ENCODE results near the gene P2RY12. TPM values are rescaled to one million over a fixed set of nuclear protein-coding genes. Genes with fewer than 3 reads are reported as not detected.

P2RY12 gene
- total and polyA plus RNA-seq, 2 donors (not counting 3 experiments of a cell fraction or from before 2014, with no cell fraction given) = not detected

DNA sequence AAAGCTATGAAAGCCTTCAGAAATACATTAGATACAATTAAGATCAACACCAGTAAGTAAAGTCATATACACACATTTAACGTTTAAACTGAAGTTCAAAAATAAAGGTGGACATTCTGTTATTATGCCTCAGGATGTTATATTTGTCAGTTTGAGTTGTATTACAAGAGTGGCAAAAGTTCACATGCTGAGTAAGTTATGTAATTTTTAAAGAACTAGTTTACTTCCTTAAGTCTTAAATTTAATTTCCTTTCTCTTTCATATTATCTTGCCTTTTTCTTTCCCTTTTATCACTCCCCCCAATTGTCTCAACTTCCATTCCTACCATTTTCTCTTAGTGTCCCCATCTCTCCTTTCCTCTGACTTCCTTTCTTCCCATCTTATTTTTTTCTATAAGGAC, 63.0 kb downstream of the P2RY12 start:
- no peaks in the 10 kb centered on the region for H3K9me3 ChIP-seq (replicated peaks; ENCODE audit: control insufficient read depth, insufficient read depth, low read length)
- dilution Hi-C loops (cut with MboI; ENCODE audit: extremely low pct_ligation_motif_present, low sequenced_read_pairs) = no loop called here

More for the DNA sequence above, 63.0 kb downstream of the P2RY12 start:
- Histone ChIP-seq H2AFZ (ENCODE audit: low read depth, low read length) (no peak overlapping the region), H3K79me2 (ENCODE audit: control insufficient read depth, insufficient read depth, low read length) (no peaks in the 10 kb centered on the region), H3K27me3 (ENCODE audit: control insufficient read depth in 2 of 2, insufficient read depth in 2 of 2, low read length in 2 of 2) (no peaks in the 10 kb centered on the region), H3K4me3 (replicated peaks in 1 of 3; ENCODE audit: insufficient read depth in 1 of 3, low read depth in 1 of 3, low read length in 3 of 3) (no peak overlapping the region), H3K4me2 (ENCODE audit: insufficient read depth, low read length) (no peak overlapping the region), H4K20me1 (replicated peaks; ENCODE audit: control insufficient read depth, extremely low read depth, insufficient read depth, low read length) (no peaks in the 10 kb centered on the region), H3K9me1 (replicated peaks; ENCODE audit: control insufficient read depth, extremely low read depth, insufficient read depth, low read length) (no peaks in the 10 kb centered on the region), H3K36me3 (ENCODE audit: control insufficient read depth in 2 of 2, extremely low read depth in 1 of 2, insufficient read depth in 2 of 2, low read length in 2 of 2) (no peaks in the 10 kb centered on the region), H3K27ac (ENCODE audit: insufficient read depth, low read depth, low read length) (no peak overlapping the region), H3K9ac (replicated peaks; ENCODE audit: extremely low read depth, insufficient read depth, low read length) (no peak overlapping the region), H3K4me1 (ENCODE audit: control insufficient read depth, extremely low read depth, insufficient read depth, low read length) (no peaks in the 10 kb centered on the region)
- FAIRE-seq (no peak), DNase-seq (ENCODE audit: low read depth, low spot score) (no peak)
- ChIA-PET CTCF (no interaction called here), POLR2A (no interaction called here)
- TF ChIP-seq POLR2A (IDR thresholded peaks at IDR 0.05; ENCODE audit: low read depth, low read length) (no peak), GATA2 (IDR thresholded peaks at IDR 0.05; ENCODE audit: insufficient read depth, insufficient read length, low read depth, low read length) (no peak), JUN (IDR thresholded peaks at IDR 0.05; ENCODE audit: borderline replicate concordance, insufficient read depth, insufficient read length, low read depth) (no peak), MYC (IDR thresholded peaks at IDR 0.05; ENCODE audit: low read depth, low read length) (no peak), EZH2 (IDR thresholded peaks at IDR 0.05; ENCODE audit: borderline replicate concordance, low read depth, low read length, severe bottlenecking) (no peak)
- TF ChIP-seq, protein P1, sequence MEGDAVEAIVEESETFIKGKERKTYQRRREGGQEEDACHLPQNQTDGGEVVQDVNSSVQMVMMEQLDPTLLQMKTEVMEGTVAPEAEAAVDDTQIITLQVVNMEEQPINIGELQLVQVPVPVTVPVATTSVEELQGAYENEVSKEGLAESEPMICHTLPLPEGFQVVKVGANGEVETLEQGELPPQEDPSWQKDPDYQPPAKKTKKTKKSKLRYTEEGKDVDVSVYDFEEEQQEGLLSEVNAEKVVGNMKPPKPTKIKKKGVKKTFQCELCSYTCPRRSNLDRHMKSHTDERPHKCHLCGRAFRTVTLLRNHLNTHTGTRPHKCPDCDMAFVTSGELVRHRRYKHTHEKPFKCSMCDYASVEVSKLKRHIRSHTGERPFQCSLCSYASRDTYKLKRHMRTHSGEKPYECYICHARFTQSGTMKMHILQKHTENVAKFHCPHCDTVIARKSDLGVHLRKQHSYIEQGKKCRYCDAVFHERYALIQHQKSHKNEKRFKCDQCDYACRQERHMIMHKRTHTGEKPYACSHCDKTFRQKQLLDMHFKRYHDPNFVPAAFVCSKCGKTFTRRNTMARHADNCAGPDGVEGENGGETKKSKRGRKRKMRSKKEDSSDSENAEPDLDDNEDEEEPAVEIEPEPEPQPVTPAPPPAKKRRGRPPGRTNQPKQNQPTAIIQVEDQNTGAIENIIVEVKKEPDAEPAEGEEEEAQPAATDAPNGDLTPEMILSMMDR (IDR thresholded peaks at IDR 0.05; ENCODE audit: extremely low read depth in 1 of 2, insufficient read depth in 1 of 2, low read depth in 1 of 2, low read length in 2 of 2) = no peak
- TF ChIP-seq, protein P2, sequence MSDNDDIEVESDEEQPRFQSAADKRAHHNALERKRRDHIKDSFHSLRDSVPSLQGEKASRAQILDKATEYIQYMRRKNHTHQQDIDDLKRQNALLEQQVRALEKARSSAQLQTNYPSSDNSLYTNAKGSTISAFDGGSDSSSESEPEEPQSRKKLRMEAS (IDR thresholded peaks at IDR 0.05; ENCODE audit: insufficient read depth, insufficient read length) = no peak
- no TSS peak for BruUV-seq (replicated peaks)
- intact Hi-C loops (cut with micrococcal nuclease) = no loop called here
